ENCODE measurements around the gene MVD.
A peak's percentile ranks its signal among the peaks of the same experiment; 100 is the strongest.

MVD gene

GRCh38 chr16:88640498-88641247 is 22.2 kb downstream of the MVD start:
- DNase-seq (ENCODE audit: low read depth in 2 of 2): no peak

- no peak for DNase-seq (ENCODE audit: low read depth in 2 of 2)
These were observed 22.8 kb downstream of the MVD start for GRCh38 chr16:88640039-88640495.

DNA sequence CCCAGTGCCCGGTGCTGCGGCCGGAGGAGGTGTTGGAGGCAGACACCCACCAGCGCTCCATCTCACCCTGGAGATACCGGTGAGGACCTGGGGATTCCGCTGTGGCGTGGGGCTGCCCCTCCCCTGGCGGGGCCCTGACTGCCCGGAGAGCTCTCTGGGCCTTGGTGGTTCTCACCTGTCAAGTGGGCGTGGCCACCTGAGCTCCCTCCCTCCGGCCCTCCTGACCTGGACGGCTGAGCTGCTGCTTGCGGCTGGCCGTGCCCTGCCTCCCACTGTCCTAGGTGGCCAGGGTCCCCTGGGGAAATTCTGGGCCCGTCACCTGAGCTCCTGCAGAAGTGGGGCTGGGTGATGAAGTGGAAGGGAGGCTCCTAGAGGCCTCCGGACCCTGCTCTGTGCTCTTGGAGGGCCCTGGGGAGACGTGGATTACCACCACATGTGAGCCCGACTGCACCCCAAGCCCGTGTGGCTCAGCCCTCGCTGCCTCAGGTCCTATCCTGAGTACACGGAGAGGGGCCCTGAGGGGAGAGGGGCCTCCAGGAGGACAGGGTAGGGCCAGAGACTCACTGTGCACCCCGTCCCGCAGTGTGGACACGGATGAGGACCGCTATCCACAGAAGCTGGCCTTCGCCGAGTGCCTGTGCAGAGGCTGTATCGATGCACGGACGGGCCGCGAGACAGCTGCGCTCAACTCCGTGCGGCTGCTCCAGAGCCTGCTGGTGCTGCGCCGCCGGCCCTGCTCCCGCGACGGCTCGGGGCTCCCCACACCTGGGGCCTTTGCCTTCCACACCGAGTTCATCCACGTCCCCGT is 23.5 kb downstream of the MVD start:
- DNase-seq (ENCODE audit: low read depth in 2 of 2): no peak

GRCh38 chr16:88638323-88639230 is 24.3 kb downstream of the MVD start, which contains the start of gene IL17C:
IL17C (plus strand) TSS chr16:88638572; CDS start chr16:88638642, 70 bp downstream.
- no peak for DNase-seq (ENCODE audit: low read depth in 2 of 2)

- DNase-seq (ENCODE audit: low read depth in 2 of 2): no peak
These were observed 26.2 kb downstream of the MVD start for GRCh38 chr16:88636488-88637265.

DNA sequence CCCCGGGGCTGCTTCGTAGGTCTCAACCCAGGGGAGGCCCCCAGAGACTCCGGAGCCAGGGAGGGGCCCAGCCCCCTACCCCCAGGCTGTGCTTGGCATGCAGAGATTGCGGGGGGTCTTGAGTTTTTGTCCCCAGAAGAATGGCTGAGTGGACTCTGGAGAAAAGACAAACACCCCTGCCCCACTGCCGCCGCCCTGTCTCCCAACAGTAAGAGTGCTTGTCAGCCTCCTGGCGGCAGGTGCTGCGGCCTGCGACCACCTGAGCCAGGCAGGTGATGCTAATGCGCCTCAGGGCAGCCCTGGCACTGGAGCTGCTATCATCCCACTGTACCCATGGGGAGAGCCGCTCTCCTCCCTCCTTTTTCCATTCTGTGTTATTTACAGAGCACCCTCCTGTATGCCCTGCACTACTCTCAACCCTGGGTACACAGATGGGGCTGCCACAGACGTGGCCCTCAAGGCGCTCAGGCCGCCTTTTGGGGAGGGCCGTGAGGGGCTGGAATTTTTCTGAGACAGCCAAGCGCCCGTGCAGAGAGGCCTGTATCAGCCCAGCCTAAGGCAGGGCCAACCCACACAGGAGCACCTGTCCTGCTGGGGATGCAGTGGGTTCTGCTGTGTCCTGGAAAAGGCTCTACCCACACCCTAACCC is 27.1 kb downstream of the MVD start:
- DNase-seq (ENCODE audit: low read depth in 2 of 2): no peak

DNA sequence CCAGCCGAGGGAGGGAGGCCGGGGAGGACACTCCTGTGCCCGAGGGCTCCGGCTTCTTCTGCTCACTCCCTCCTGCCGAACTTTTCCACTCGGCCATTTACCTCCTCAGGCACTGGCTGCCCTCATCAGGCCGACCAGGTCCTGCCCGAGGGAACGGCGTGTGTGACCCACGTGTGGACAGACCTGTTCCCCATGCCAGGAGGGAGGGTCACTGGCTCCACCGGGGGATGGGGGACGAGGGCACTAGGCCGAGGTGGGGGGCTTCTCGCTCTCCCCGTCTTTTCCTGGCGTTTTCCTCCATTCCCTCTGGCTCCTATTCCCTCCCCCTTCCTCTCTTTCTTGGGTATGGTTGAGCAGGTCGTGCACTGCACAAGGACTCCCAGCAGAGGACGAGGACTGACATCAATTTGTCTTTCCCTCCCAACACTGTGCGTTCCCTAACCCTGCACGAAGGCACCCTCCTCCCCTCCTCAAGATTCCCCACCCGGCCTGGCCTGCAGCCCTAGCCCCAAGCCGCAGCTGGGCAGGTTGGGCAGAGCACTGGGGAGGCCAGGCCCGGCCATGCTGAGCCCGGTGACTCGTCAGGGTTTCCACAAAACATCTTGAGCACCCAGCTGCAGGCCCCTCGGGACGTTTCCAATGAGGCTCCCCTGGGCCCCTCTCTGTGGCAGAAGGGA is 27.8 kb downstream of the MVD start:
- no peak for DNase-seq (ENCODE audit: low read depth in 2 of 2)

DNA sequence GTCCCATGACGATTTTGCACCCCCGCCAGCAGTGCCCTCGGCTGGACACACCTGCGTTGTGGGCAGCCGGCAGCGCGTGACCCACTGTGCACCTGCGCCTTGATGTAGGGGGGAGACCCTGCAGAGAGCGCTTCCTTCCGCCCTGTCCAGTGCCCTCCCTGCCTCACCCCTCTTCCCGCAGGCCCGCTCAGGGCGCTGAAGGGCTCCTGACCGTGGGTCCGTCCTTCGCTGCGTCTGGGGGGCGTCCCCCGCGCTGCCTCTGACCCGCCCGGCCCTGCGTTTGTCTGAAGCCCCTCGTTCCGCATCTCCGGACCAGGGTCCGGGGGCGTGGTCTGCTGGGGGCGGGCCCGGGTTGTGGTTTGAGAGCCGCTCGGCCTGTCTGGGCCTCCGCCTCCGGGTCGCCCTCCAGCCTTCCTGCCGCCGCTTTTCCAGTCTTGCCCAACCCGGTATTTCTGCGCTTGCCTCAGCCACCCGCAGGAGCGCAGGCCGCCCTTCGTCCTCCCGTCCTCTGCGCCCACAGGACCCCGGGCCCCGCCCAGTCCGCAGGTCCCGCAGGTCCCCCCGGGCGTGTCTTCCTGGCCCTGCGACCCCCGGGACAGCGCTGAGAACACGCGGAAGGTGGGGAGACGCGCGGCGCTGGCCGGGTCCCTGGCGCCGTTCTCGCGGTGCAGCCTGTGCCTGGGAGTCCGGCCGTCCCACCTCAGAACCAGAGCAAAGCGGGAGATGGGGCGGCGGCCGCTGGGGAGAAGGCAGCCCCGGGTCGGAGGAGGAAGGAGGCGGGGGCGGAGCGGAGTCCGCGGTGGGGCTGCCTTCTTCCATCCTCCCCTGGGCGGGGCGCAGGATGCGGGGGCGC is 28.5 kb downstream of the MVD start:
- peak in 1 of 2 donors; percentile 43 for DNase-seq (ENCODE audit: low read depth in 2 of 2)

GRCh38 chr16:88633684-88634140 is 29.2 kb downstream of the MVD start:
- peak; percentile 42 to 55 for DNase-seq (ENCODE audit: low read depth in 2 of 2)

DNA sequence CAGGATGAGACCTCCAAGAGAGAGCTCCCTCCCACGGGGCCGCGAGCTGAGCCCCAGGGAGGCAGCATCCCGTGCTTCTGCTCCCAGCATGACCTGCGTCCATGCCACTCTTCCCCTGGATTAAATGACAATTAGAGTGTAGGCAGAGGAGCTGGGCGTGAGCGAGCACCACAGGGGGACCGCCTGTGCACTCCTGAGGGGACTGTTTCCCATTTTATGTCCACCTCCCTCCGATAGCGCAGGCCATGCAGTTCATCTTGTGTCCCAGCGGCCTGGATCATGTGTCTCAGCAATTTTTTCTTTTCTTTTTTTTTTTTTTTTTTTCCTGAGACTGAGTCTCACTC is 30.3 kb downstream of the MVD start:
- no peak for DNase-seq (ENCODE audit: low read depth in 2 of 2)

GRCh38 chr16:88631920-88632586 is 30.8 kb downstream of the MVD start:
- DNase-seq (ENCODE audit: low read depth in 2 of 2): no peak

- DNase-seq (ENCODE audit: low read depth in 2 of 2): no peak
These were observed 31.5 kb downstream of the MVD start for GRCh38 chr16:88631384-88631783.

- DNase-seq (ENCODE audit: low read depth in 2 of 2): no peak
These were observed 31.9 kb downstream of the MVD start for GRCh38 chr16:88630941-88631340.

DNA sequence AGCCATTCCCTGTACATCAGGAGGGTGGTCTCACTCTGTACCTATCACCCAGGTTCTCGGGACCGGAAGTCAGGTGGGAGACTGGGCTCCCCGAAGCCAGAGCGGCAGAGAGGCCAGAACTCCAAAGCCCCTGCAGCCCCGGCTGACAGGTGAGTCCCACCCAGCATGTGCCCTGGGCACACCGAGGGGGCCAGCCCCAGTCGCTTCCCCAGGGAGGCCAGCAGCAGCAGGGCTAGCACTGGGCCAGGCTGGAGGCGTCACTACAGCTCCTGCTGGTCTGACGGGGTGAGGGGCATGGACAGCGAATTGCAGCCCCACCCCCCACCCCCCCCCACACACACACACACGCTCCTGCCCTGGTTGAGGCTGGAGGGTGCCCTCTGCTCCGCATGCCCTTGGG is 32.5 kb downstream of the MVD start:
- DNase-seq (ENCODE audit: low read depth in 2 of 2): no peak

GRCh38 chr16:88629835-88630234 is 33.1 kb downstream of the MVD start:
- DNase-seq (ENCODE audit: low read depth in 2 of 2): no peak

- no peak for DNase-seq (ENCODE audit: low read depth in 2 of 2)
These were observed 34.3 kb downstream of the MVD start for GRCh38 chr16:88628512-88628974.

- DNase-seq (ENCODE audit: low read depth in 2 of 2): no peak
These were observed 35.1 kb downstream of the MVD start for GRCh38 chr16:88627531-88628411.
